BLaER1 treated with 17β-estradiol and CSF1 and Interleukin-3, amounts not matched to agents 10 nM and 100 nM (cell line): ENCODE data around the gene LGALS3BP.

Source experiments
- H3K27ac ChIP-seq, 11 experiments: shearing (Covaris generic); formaldehyde crosslinking; 2 replicates each; pipeline ENCODE4 v1.8.1; 2022
- H3K27me3 ChIP-seq, 11 experiments: shearing (Covaris generic); formaldehyde crosslinking; 2 replicates each; pipeline ENCODE4 v1.8.1; 2022
- H3K36me3 ChIP-seq, 11 experiments: shearing (Covaris generic); formaldehyde crosslinking; 2 replicates each; pipeline ENCODE4 v1.8.1; 2022
- H3K4me1 ChIP-seq, 10 experiments: shearing (Covaris generic); formaldehyde crosslinking; 2 replicates each; pipeline ENCODE4 v1.8.1; 2022
- H3K4me2 ChIP-seq, 11 experiments: shearing (Covaris generic); formaldehyde crosslinking; 2 replicates each; pipeline ENCODE4 v1.8.1; 2022
- H3K4me3 ChIP-seq, 10 experiments: shearing (Covaris generic); formaldehyde crosslinking; 2 replicates each; pipeline ENCODE4 v1.8.1; 2022
- H3K9ac ChIP-seq, 11 experiments: shearing (Covaris generic); formaldehyde crosslinking; 2 replicates each; pipeline ENCODE4 v1.8.1; 2022
- H3K9me3 ChIP-seq, 11 experiments: shearing (Covaris generic); formaldehyde crosslinking; replicated peaks in 1 of 11; 2 replicates each; pipeline ENCODE4 v1.8.1; 2022
- H4K20me1 ChIP-seq, 11 experiments: shearing (Covaris generic); formaldehyde crosslinking; 2 replicates each; pipeline ENCODE4 v1.8.1; 2022
- Cebpa-rat ChIP-seq, 11 experiments: shearing (Covaris generic); IDR thresholded peaks; 2 replicates each; pipeline ENCODE4 v1.8.1; 2022

Gene LGALS3BP

GRCh38 chr17:78933025-78933958, 46.4 kb downstream of the LGALS3BP start:
- H3K27ac ChIP-seq = peak overlapping the region; percentile 22 to 86 (median 81); a peak in 21 of 22 replicates
- H3K4me1 ChIP-seq = peaks cover 28 to 46% (median 37%) of the 10 kb centered on the region in 10 experiments
- peak overlapping the region in 9 of 10 experiments; percentile 14 to 59 (median 33); a peak in 14 of 20 replicates for H3K4me3 ChIP-seq
- peak overlapping the region in 10 of 11 experiments; percentile 57 to 75 (median 69); a peak in 19 of 22 replicates for H3K9ac ChIP-seq
- 0 out of 22 replicates have a peak, but pooled peaks of 1 of the 11 experiments have one; percentile 48 for TF ChIP-seq Cebpa-rat (IDR thresholded peaks at IDR 0.05)
- peak overlapping the region; percentile 81 to 99 (median 92) for H3K4me2 ChIP-seq
- no peaks in the 10 kb centered on the region for H3K9me3 ChIP-seq
- H3K27me3 ChIP-seq = no peaks in the 10 kb centered on the region
- H3K36me3 ChIP-seq = no peaks in the 10 kb centered on the region
- H4K20me1 ChIP-seq = no peaks in the 10 kb centered on the region

DNA sequence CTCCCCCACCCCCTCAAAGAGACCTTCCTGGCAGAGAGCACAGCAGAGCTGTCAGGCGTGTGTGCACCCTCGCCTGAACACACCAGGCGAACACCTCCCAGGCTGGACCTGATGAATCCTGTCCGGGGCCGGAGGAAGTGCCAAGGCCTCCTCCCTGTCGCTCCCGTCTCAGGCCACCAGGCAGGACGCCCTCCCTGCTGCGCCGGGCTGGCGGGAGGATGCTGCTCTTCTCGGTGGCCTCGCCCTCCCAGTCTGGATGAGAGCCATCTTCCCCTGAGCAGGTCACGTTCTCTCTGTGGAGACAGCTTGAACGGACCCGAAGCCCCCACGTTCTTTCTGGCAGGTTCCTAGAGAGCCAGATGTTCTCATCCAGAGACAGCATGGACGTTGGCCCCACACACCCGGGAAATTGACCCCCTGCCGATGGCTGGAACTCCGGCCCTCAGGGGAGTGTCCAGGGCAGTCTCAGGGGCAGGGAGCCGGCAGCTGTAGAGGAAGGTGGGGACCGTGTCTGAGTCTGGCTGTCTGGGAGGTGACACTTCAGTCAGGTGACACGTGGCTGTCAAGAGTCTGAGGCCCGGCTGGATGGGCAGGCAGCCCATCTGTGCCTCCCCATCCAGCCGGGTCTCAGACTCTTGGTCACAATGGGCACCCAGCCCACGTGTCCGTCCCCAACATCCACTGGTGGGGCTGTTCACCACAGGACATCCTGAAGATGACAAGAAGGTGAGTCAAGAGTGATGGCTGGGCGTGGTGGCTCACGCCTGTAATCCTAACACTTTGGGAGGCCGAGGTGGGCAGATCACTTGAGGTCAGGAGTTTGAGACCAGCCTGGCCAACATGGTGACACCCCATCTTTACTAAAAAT, 49.6 kb downstream of the LGALS3BP start:
- no peak overlapping the region for H3K9ac ChIP-seq
- no peak for TF ChIP-seq Cebpa-rat (IDR thresholded peaks at IDR 0.05)
- no peaks in the 10 kb centered on the region for H3K36me3 ChIP-seq
- H3K9me3 ChIP-seq = no peaks in the 10 kb centered on the region
- H3K4me2 ChIP-seq = peak overlapping the region in 3 of 11 experiments; percentile 0 to 24 (median 23); a peak in 4 of 22 replicates
- H3K4me3 ChIP-seq = no peak overlapping the region
- no peaks in the 10 kb centered on the region for H3K27me3 ChIP-seq
- peak overlapping the region in 1 of 11 experiments; percentile 28; a peak in 1 of 22 replicates for H3K27ac ChIP-seq
- H4K20me1 ChIP-seq = no peaks in the 10 kb centered on the region
- peaks cover 35 to 47% (median 40%) of the 10 kb centered on the region in 10 experiments for H3K4me1 ChIP-seq

DNA sequence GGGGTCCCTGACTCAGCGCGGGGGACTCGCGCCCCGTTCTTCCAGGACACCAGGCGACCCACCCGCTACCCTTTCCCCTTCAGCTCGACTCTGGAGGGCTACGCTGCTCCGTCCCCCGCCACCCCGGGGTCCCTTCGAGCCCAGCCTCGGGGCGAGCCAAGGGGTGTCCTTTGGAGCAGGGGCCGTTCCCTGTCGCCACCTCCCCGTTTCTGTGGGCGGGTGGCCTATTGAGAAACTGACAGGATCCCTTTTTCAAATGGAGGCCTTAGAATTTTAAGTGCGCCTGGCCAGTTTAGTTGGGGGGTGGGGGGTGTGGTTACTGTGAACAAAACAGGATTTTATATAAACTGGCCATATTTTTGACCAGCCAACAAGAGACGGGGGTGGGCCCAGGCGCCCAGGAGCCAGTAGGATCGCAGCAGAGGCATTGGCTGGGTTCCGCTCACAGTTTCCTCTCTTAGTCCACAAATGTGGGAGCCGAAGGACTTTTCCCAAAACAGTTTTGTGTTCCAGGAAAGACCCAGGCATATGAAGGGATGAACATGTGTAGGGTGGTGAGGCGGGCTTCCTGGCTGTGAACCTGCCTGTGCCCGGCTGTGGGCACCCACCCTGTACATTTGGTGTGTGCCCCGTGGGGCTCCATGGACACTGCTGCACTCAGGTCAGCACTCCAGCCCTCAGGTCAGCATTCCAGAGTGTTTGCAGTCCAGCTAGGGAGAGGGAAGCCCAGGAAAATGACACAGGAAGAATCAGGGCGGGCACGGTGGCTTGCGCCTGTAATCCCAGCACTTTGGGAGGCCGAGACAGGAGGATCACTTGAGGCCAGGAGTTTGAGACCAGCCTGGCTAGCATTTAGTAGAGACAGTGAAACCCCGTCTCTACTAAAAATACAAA, 53.8 kb downstream of the LGALS3BP start:
- peak overlapping the region; percentile 58 to 93 (median 86); a peak in 21 of 22 replicates for H3K27ac ChIP-seq
- peak overlapping the region; percentile 76 to 94 (median 90) for H3K4me2 ChIP-seq

GRCh38 chr17:78925234-78925633, 54.5 kb downstream of the LGALS3BP start, which contains the start of gene TIMP2:
Gene TIMP2, minus strand, starts transcription at chr17:78925387. Its CDS starts 299 bp downstream, at chr17:78925088.
- H3K4me1 ChIP-seq = peaks cover 36 to 54% (median 48%) of the 10 kb centered on the region in 10 experiments
- H3K9me3 ChIP-seq = no peaks in the 10 kb centered on the region
- no peaks in the 10 kb centered on the region for H3K27me3 ChIP-seq
- peak within 1 kb of the TSS; percentile 92 to 100 (median 99) for H3K4me2 ChIP-seq
- H3K27ac ChIP-seq = peak within 1 kb of the TSS; percentile 58 to 99 (median 86); a peak in 21 of 22 replicates
- H3K36me3 ChIP-seq = peaks cover 0 to 25% (median 14%) of the 10 kb centered on the region in 11 experiments; a peak in 12 of 22 replicates
- peaks cover 3 to 40% (median 39%) of the 10 kb centered on the region in 11 experiments; a peak in 17 of 22 replicates for H4K20me1 ChIP-seq
- TF ChIP-seq Cebpa-rat (IDR thresholded peaks at IDR 0.05) = no peak
- peak within 1 kb of the TSS; percentile 68 to 91 (median 76) for H3K4me3 ChIP-seq
- H3K9ac ChIP-seq = peak within 1 kb of the TSS; percentile 80 to 90 (median 84)

More for the DNA sequence above, 53.8 kb downstream of the LGALS3BP start:
- no peak for TF ChIP-seq Cebpa-rat (IDR thresholded peaks at IDR 0.05)
- Histone ChIP-seq H3K27me3 (no peaks in the 10 kb centered on the region), H3K4me3 (peak overlapping the region; percentile 50 to 91 (median 64)), H3K36me3 (peaks cover 0 to 18% (median 11%) of the 10 kb centered on the region in 11 experiments; a peak in 12 of 22 replicates), H3K4me1 (peaks cover 29 to 51% (median 41%) of the 10 kb centered on the region in 10 experiments), H3K9ac (peak overlapping the region; percentile 75 to 85 (median 84)), H3K9me3 (no peaks in the 10 kb centered on the region), H4K20me1 (peaks cover 3 to 33% (median 32%) of the 10 kb centered on the region in 11 experiments; a peak in 16 of 22 replicates)

- TF ChIP-seq Cebpa-rat (IDR thresholded peaks at IDR 0.05) = no peak
- peak overlapping the region; percentile 92 to 100 (median 99) for H3K4me2 ChIP-seq
- H3K9me3 ChIP-seq = no peaks in the 10 kb centered on the region
- no peaks in the 10 kb centered on the region for H3K27me3 ChIP-seq
- peaks cover 42 to 55% (median 54%) of the 10 kb centered on the region in 10 experiments for H3K4me1 ChIP-seq
- peak overlapping the region; percentile 68 to 91 (median 76) for H3K4me3 ChIP-seq
- H3K9ac ChIP-seq = peak overlapping the region; percentile 80 to 90 (median 84)
- H4K20me1 ChIP-seq = peaks cover 3 to 46% (median 43%) of the 10 kb centered on the region in 11 experiments; a peak in 17 of 22 replicates
- peak overlapping the region; percentile 48 to 99 (median 74); a peak in 21 of 22 replicates for H3K27ac ChIP-seq
- H3K36me3 ChIP-seq = peaks cover 0 to 30% (median 15%) of the 10 kb centered on the region in 11 experiments; a peak in 12 of 22 replicates
Measured at GRCh38 chr17:78924481-78925151, 55.1 kb downstream of the LGALS3BP start.

GRCh38 chr17:78923660-78924453, 55.9 kb downstream of the LGALS3BP start:
- peaks cover 0 to 30% (median 15%) of the 10 kb centered on the region in 11 experiments; a peak in 12 of 22 replicates for H3K36me3 ChIP-seq
- TF ChIP-seq Cebpa-rat (IDR thresholded peaks at IDR 0.05) = no peak
- peak overlapping the region; percentile 48 to 99 (median 74); a peak in 21 of 22 replicates for H3K27ac ChIP-seq
- H3K9me3 ChIP-seq = no peaks in the 10 kb centered on the region
- H3K4me2 ChIP-seq = peak overlapping the region; percentile 92 to 100 (median 99)
- no peaks in the 10 kb centered on the region for H3K27me3 ChIP-seq
- H3K4me1 ChIP-seq = peaks cover 49 to 62% (median 60%) of the 10 kb centered on the region in 10 experiments
- H4K20me1 ChIP-seq = peaks cover 3 to 53% (median 43%) of the 10 kb centered on the region in 11 experiments; a peak in 17 of 22 replicates
- H3K9ac ChIP-seq = peak overlapping the region; percentile 80 to 90 (median 84)
- peak overlapping the region; percentile 68 to 91 (median 76) for H3K4me3 ChIP-seq
